Stimulated activated naive CD8-positive, alpha-beta T cell treated with anti-CD3 and anti-CD28 coated beads, Interleukin-15, Interleukin-2, amounts not matched to agents 100 ng/mL and 50 ng/mL, for 24 hours (primary cell): ENCODE measurements around the gene SLC9A3.
"Not testable (repeated sequence)": the region's sequence is repeated elsewhere in the genome, so short reads cannot be mapped to it uniquely, and the experiment has no call there.

Experiments used
- H3K27ac Mint-ChIP-seq: one replicate; pipeline ENCODE4 v1.8.0; 2021; ENCODE audit warnings: mild to moderate bottlenecking, mixed read lengths
- H3K27me3 Mint-ChIP-seq: one replicate; pipeline ENCODE4 v1.8.0; 2021; ENCODE audit warnings: mixed read lengths
- H3K36me3 Mint-ChIP-seq: one replicate; pipeline ENCODE4 v1.8.0; 2021; ENCODE audit warnings: low read depth, mixed read lengths
- H3K4me1 Mint-ChIP-seq: one replicate; pipeline ENCODE4 v1.8.0; 2021; ENCODE audit warnings: low read depth, mixed read lengths
- H3K4me3 Mint-ChIP-seq: one replicate; pipeline ENCODE4 v1.8.0; 2021; ENCODE audit warnings: mild to moderate bottlenecking, mixed read lengths
- H3K9me3 Mint-ChIP-seq: one replicate; pipeline ENCODE4 v1.8.0; 2021; ENCODE audit warnings: mixed read lengths

The SLC9A3 gene

DNA sequence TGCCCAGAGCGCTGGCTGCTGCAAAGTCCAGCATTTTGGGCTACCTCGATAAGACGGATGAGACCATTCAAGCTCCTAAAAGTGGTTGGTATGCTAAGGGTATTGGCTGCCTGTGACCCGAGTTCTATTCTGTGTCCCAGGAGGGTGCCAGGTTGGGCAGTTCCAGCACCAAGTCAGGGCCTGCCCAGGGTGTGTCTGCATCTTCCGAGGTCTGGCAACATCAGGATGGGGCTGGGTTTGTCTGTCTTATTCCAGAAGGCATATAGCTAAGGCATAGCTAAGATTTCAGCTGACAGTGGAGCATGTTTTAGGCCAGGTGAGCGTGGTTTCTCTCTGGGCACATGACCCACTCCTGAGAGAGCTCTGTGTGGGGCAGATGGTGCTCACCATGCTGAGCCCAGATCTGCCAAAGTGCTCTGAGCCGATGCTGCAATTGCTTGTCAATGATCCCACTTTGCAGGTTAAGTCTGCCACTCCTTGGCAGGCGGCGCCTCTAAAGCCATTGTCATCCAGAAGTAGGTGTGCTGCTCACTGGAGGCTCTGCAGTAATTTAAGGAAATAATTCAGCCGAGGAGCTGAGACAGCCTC, 7.8 kb downstream of the SLC9A3 start:
- H3K9me3 Mint-ChIP-seq: no peaks in the 10 kb centered on the region
- H3K27me3 Mint-ChIP-seq: peaks cover 25% of the 10 kb centered on the region
- H3K27ac Mint-ChIP-seq: no peak overlapping the region
- H3K36me3 Mint-ChIP-seq: no peaks in the 10 kb centered on the region
- H3K4me1 Mint-ChIP-seq: no peaks in the 10 kb centered on the region
- no peak overlapping the region for H3K4me3 Mint-ChIP-seq

- H3K4me3 Mint-ChIP-seq: no peak overlapping the region
- no peaks in the 10 kb centered on the region for H3K9me3 Mint-ChIP-seq
- H3K36me3 Mint-ChIP-seq: no peaks in the 10 kb centered on the region
- H3K27ac Mint-ChIP-seq: no peak overlapping the region
- peaks cover 21% of the 10 kb centered on the region for H3K27me3 Mint-ChIP-seq
- no peaks in the 10 kb centered on the region for H3K4me1 Mint-ChIP-seq
Measured at GRCh38 chr5:515273-515836, 8.9 kb downstream of the SLC9A3 start.

DNA sequence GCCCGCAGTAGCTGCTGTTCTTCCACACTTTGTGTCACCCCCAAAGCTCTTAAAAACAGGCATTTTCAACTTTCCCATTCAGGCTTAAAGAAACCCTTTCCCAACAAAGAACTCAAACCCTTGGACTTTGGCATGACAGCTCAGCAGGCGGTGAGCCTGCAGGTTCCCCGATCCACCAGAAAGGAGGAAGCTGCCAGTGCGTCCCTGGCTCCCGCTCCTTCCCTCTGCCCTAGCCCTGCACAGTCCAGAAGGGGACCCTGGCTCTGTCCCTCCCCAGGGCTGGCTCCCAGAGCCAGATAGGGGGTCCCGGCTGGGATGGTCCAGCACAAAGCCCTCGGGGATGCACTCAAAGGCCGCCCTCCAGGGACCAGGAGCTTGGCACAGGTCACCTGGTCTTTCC, 9.6 kb downstream of the SLC9A3 start:
- Mint-ChIP-seq H3K27ac (no peak overlapping the region), H3K36me3 (no peaks in the 10 kb centered on the region), H3K9me3 (no peaks in the 10 kb centered on the region), H3K4me3 (no peak overlapping the region), H3K4me1 (no peaks in the 10 kb centered on the region), H3K27me3 (peaks cover 21% of the 10 kb centered on the region)

DNA sequence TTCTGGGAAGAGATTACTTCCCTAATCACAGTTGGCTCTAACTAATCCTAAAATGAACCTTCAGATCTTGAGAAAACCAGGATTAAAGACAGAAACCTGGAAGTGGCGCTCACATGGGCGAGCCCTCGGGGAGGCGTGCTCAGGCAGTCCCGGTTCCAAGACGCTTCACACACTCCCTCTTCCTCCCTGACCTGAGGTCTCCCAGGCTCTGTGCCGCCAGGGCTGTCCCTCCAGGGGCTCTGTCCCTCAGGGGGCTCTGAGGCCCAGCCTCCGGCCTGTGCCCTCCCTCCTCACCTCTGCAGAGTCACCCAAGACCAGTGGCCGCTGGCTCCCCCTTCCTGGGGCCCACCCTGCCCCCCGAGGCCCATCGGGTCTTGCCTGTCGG, 10.2 kb downstream of the SLC9A3 start:
- peaks cover 21% of the 10 kb centered on the region for H3K27me3 Mint-ChIP-seq
- H3K4me3 Mint-ChIP-seq: no peak overlapping the region
- H3K27ac Mint-ChIP-seq: no peak overlapping the region
- no peaks in the 10 kb centered on the region for H3K9me3 Mint-ChIP-seq
- H3K36me3 Mint-ChIP-seq: no peaks in the 10 kb centered on the region
- no peaks in the 10 kb centered on the region for H3K4me1 Mint-ChIP-seq

- no peak overlapping the region for H3K4me3 Mint-ChIP-seq
- no peaks in the 10 kb centered on the region for H3K36me3 Mint-ChIP-seq
- no peaks in the 10 kb centered on the region for H3K4me1 Mint-ChIP-seq
- H3K27ac Mint-ChIP-seq: no peak overlapping the region
- H3K9me3 Mint-ChIP-seq: no peaks in the 10 kb centered on the region
- peaks cover 21% of the 10 kb centered on the region for H3K27me3 Mint-ChIP-seq
Measured at GRCh38 chr5:513216-514100, 10.8 kb downstream of the SLC9A3 start.

GRCh38 chr5:511476-511875, 12.8 kb downstream of the SLC9A3 start:
- Mint-ChIP-seq H3K4me3 (no peak overlapping the region), H3K4me1 (no peaks in the 10 kb centered on the region), H3K9me3 (no peaks in the 10 kb centered on the region), H3K27me3 (peaks cover 9% of the 10 kb centered on the region), H3K27ac (no peak overlapping the region), H3K36me3 (no peaks in the 10 kb centered on the region)

DNA sequence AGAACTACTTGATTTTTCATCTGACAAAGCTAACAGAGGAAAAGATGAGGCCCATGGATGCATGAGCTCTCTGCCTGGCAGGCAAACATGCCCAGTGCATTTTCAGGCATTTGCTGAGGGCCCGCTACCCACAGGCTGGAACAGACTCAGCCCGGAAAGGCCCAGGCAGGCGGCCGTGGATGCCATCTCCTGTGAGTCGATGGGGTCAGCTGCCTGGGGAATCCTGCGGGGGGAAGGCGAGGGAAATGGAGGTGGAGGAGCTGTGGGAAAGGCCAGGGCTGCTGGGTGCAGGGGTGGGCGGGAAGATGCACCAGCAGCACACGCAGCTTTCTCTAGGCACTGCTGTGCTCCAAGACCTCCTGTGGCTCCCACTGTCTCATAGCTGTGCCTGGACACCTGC, 13.7 kb downstream of the SLC9A3 start:
- no peaks in the 10 kb centered on the region for H3K4me1 Mint-ChIP-seq
- no peak overlapping the region for H3K4me3 Mint-ChIP-seq
- H3K36me3 Mint-ChIP-seq: no peaks in the 10 kb centered on the region
- H3K27ac Mint-ChIP-seq: no peak overlapping the region
- peaks cover 6% of the 10 kb centered on the region for H3K27me3 Mint-ChIP-seq
- no peaks in the 10 kb centered on the region for H3K9me3 Mint-ChIP-seq

- no peaks in the 10 kb centered on the region for H3K36me3 Mint-ChIP-seq
- H3K4me3 Mint-ChIP-seq: no peak overlapping the region
- H3K27ac Mint-ChIP-seq: no peak overlapping the region
- H3K4me1 Mint-ChIP-seq: no peaks in the 10 kb centered on the region
- H3K27me3 Mint-ChIP-seq: peaks cover 3% of the 10 kb centered on the region
- H3K9me3 Mint-ChIP-seq: no peaks in the 10 kb centered on the region
Measured at GRCh38 chr5:509611-510185, 14.6 kb downstream of the SLC9A3 start.

DNA sequence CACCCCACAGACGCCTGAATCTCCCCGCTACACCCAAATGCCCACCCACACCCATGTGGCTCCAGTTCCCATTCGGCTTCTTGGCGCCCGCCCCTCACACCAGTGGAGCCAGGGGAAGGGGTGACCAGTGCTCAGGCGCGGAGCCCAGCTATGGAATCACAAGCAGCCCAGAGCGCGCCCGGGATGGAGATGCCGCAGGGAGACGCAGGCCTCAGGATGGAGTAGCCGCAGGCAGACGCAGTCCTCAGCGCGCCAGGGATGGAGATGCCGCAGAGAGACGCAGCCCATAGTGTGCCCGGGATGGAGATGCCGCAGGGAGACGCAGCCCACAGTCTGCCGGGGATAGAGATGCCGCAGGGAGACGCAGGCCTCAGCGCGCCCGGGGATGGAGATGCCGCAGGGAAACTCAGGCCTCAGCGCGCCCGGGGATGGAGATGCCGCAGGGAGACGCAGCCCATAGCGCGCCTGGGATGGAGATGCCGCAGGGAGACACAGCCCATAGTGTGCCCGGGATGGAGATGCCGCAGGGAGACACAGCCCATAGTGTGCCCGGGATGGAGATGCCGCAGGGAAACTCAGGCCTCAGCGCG, 16.2 kb downstream of the SLC9A3 start:
- not testable (repeated sequence) for H3K4me1 Mint-ChIP-seq, H3K4me3 Mint-ChIP-seq, H3K27me3 Mint-ChIP-seq, H3K9me3 Mint-ChIP-seq, H3K36me3 Mint-ChIP-seq, H3K27ac Mint-ChIP-seq

DNA sequence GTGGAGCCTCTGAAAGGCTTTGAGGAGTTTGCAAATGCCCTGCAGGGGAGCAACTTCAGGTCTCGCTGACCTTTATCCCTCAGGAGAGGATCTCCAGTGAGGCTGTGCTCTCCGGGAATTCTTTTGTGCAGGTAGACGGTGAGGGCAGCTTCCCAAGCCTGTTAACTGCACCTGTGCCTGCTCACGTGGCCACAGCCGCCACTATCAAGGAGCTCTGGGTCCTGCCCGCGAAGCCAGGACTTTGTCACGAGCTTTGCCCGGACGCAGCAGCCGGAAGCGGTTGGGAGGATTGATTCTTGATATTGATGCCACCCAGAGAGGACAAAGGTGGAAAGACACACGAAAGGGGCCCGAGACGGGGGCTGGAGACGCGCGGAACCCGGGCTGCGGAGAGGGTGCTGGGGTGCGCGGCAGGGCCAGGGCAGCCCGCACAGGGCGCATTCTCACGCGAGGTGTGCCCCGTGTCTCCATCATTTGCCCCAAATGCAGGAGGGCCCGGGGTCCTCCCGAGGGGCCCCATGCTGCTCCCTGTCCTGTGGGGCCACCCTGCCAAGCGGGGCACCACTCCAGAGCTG, 18.2 kb downstream of the SLC9A3 start:
- Mint-ChIP-seq H3K4me3 (no peak overlapping the region), H3K27me3 (peaks cover 10% of the 10 kb centered on the region), H3K27ac (no peak overlapping the region), H3K36me3 (no peaks in the 10 kb centered on the region), H3K4me1 (no peaks in the 10 kb centered on the region), H3K9me3 (no peaks in the 10 kb centered on the region)

- peaks cover 11% of the 10 kb centered on the region for H3K27me3 Mint-ChIP-seq
- H3K9me3 Mint-ChIP-seq: no peaks in the 10 kb centered on the region
- no peaks in the 10 kb centered on the region for H3K36me3 Mint-ChIP-seq
- no peaks in the 10 kb centered on the region for H3K4me1 Mint-ChIP-seq
- H3K27ac Mint-ChIP-seq: no peak overlapping the region
- H3K4me3 Mint-ChIP-seq: no peak overlapping the region
Measured at GRCh38 chr5:504326-505154, 19.7 kb downstream of the SLC9A3 start.

DNA sequence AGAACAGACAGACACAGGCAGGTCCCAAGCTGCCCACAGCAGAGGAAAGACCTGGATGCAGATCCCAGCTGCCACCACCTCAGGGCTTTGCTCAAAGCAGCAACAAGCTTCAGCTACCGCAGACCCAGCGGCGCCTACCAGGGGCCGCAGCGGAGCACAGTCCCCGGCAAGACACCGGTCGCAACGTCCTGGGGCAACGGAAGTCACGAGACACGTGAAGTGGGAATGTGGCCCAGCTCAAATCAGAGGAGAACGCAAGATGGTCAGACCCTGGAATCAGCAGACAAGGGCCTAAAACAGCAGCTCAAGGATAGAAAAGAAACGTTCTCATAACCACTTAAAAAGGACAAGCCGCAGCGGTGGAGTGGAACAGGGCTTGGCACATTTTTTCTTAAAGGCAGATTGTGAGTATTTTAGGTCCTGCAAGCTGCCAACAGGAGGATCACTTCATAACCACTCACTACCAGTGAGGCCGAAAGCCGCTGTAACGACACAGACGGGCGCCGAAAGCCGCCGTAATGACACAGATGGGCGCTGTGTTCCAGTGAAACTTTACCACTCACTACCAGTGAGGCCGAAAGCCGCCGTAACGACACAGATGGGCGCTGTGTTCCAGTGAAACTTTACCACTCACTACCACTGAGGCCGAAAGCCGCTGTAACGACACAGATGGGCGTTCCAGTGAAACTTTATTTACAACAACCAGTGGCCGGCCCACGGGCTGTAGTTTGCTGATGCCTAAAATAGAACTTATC, 21.7 kb downstream of the SLC9A3 start:
- no peaks in the 10 kb centered on the region for H3K4me1 Mint-ChIP-seq
- H3K27ac Mint-ChIP-seq: no peak overlapping the region
- no peak overlapping the region for H3K4me3 Mint-ChIP-seq

GRCh38 chr5:501831-502184, 22.4 kb downstream of the SLC9A3 start:
- no peaks in the 10 kb centered on the region for H3K9me3 Mint-ChIP-seq
- H3K27ac Mint-ChIP-seq: no peak overlapping the region
- no peaks in the 10 kb centered on the region for H3K4me1 Mint-ChIP-seq
- H3K27me3 Mint-ChIP-seq: peaks cover 15% of the 10 kb centered on the region
- no peak overlapping the region for H3K4me3 Mint-ChIP-seq
- no peaks in the 10 kb centered on the region for H3K36me3 Mint-ChIP-seq

More for the DNA sequence above, 21.7 kb downstream of the SLC9A3 start:
- Mint-ChIP-seq H3K27me3 (peaks cover 15% of the 10 kb centered on the region), H3K36me3 (no peaks in the 10 kb centered on the region), H3K9me3 (no peaks in the 10 kb centered on the region)
